GM21390 (cell line): ENCODE data around the gene OR1F1.
"Not testable (repeated sequence)": the region's sequence is repeated elsewhere in the genome, so short reads cannot be mapped to it uniquely, and the experiment has no call there.

Experiments
- ATAC-seq: cut with Tn5 transposase; IDR thresholded peaks from one replicate; pipeline ENCODE4 v1.9.1; 2021; ENCODE audit not compliant: unreplicated experiment

OR1F1 gene

DNA sequence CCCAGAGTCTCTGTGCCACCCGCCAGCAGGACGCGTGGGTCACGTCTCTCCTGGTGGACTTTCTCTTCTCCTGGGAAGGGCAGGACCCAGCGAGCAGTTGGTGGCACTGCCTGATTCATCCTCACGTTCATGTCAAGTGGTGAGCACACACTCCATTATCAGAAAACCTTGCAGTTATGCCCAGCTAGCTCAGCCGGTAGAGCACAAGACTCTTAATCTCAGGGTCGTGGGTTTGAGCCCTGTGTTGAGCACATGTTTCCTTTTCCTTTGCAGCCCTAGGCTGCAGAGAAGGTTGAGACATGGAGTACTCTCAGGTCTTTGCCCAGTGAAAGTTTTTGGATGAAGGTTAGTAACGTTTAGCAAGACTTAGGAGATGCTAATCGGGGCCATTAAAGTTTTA lies 8.0 kb downstream of the OR1F1 start:
- no peak for ATAC-seq

- not testable (repeated sequence) for ATAC-seq
Observed at GRCh38 chr16:3197694-3198333, 9.8 kb downstream of the OR1F1 start.

- no peak for ATAC-seq
Observed at GRCh38 chr16:3198334-3199072, 10.5 kb downstream of the OR1F1 start.

GRCh38 chr16:3202903-3203539 lies 15.0 kb downstream of the OR1F1 start:
- ATAC-seq: no peak

- ATAC-seq: not testable (repeated sequence)
Observed at GRCh38 chr16:3205939-3206338, 17.9 kb downstream of the OR1F1 start.

GRCh38 chr16:3207086-3207953 lies 19.3 kb downstream of the OR1F1 start:
- no peak for ATAC-seq

- no peak for ATAC-seq
Observed at GRCh38 chr16:3212006-3212405, 24.0 kb downstream of the OR1F1 start.

DNA sequence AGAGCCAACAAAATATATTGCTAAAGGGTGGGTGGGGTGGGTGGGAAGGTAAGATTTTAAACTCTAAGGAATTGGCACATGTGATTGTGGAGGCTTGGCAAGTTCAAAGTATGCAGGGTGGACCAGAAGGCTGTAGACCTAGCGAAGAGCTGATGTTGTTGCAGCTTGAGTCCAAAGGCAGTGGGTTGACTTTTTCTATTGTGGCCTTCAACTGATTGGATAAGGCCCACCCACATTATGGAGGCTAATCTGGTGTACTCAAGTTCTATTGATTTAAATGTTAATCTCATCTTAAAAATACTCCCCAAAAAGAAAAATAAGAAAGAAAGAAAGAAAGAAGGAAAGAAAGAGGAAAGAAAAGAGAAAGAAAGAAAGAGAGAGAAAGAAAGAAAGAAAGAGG lies 24.6 kb downstream of the OR1F1 start:
- ATAC-seq: no peak

DNA sequence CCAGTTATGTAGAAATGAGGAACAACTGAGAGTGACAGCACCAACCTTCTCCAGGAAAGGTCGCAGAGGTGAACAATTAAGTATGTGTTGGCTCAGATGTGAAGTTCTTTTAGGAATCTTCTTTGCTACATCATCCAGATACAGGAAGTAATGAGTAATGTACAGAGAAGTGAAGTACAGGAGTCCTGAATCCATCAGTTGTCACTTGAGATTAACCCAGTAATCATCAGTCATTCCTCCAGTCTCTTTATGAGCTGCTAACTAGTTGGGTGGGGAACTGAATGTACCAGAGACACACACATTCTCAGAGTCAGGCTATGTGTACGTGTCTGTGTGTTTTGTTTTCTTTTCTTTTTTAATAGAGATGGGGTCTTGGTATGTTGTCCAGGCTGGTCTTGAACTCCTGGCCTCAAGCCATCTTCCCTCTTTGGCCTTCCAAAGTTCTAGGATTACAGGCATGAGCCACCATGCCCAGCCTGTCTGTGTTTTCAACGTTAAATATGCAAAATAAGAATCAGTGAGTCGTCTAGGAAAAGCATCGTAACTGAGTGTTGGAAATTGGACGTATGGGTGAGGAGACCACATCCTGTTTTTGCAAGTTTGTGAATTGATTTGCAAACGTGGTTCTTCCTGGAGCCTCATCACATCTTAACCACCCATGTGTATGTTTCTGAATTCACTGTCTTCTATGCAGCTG lies 27.0 kb downstream of the OR1F1 start:
- ATAC-seq: no peak

DNA sequence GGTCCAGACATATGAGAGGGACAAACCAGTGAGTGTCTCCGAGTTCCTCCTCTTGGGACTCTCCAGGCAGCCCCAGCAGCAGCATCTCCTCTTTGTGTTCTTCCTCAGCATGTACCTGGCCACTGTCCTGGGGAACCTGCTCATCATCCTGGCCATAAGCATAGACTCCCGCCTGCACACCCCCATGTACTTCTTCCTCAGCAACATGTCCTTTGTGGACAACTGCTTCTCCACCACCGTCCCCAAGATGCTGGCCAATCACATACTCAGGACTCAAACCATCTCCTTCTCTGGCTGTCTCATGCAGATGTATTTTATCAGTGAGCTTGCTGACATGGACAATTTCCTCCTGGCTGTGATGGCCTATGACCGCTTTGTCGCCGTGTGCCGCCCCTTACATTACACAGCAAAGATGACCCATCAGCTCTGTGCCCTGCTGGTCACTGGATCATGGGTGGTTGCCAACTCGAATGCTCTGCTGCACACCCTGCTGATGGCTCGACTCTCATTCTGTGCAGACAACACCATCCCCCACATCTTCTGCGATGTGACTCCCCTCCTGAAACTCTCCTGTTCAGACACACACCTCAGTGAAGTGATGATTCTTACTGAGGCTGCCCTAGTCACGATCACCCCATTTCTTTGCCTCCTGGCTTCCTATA lies 27.7 kb downstream of the OR1F1 start:
- no peak for ATAC-seq

GRCh38 chr16:3216263-3216640 lies 28.2 kb downstream of the OR1F1 start:
- ATAC-seq: no peak

- no peak for ATAC-seq
Observed at GRCh38 chr16:3220839-3221238, 32.8 kb downstream of the OR1F1 start.

DNA sequence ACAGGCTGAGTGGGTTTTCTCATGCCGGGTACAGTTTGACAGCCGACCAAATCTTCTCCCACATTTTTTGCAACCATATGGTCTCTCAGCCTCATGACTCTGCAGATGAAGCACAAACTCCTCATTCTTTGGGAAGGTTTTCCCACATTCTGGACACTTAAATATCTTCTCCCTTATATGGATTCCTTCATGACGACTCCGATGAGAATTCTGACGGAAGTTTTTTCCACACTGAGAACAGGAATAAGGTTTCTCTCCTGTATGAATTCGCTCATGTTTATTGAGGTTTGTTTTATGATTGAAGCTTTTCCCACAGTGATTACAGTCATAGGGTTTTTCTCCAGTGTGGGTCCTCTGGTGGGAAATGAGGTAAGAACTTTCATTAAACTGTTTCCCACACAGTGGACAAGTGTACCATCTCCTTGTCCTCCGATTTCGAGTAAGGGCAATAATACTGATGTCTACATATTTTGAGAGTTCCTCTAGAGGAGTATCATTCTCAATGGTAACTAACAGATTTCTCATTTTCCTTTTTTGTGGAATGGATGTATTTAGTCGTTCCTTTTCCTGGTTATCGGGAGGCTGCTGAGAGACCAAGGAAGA lies 36.0 kb downstream of the OR1F1 start:
- no peak for ATAC-seq

GRCh38 chr16:3234543-3234856 lies 46.5 kb downstream of the OR1F1 start:
- no peak for ATAC-seq

- ATAC-seq: peak; percentile 90
Observed at GRCh38 chr16:3234857-3235561, 47.0 kb downstream of the OR1F1 start, which contains the start of gene ZNF200. Gene ZNF200, minus strand, starts transcription at chr16:3235158. Its CDS starts 1,403 bp downstream, at chr16:3233755.

DNA sequence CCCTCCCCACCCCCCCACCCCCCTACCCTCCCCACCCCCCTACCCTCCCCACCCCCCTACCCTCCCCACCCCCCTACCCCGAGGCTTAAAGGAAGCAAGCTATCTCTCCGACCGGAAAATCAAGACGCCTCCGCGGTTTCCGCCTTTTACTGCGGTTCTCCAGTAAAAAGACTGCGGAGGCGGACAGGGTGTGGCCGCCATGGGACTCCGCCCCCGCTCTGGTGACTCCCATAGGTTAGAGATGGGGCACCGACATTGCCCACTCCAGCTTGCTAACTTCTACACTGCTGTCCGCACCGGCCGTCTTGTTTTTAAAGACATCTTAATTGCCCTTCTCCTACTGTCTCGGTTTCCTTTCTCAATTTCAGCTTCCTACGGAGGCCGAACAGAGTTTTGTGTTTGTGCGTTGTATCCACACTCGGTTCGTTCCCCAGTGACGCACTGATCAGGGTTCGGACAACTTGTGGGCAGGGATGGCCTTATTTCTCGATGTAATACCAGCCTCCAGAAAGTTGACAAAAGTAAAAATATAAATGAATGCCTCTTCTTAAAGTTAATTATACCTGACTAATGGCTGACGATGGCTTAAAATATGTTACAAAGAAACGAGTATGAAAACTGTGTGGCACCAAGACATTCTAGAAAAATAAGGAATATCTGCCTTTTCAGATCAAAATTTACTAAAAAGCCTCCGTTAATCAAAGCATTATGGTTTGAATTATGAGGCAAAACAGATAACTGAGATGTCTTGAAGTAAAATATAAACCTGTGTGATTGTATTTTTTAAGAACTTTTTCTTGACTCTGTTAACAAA lies 48.1 kb downstream of the OR1F1 start:
- ATAC-seq: no peak

- no peak for ATAC-seq
Observed at GRCh38 chr16:3241761-3242160, 53.8 kb downstream of the OR1F1 start.

- ATAC-seq: no peak
Observed at GRCh38 chr16:3242709-3243108, 54.7 kb downstream of the OR1F1 start.
